NB4 (cell line): ENCODE data around the gene UGT1A7.

ENCODE experiments used
- DNase-seq: peaks from one replicate; pipeline ENCODE4 v3.0.0; 2010; ENCODE audit warnings: low read depth
- H3K4me3 ChIP-seq: one replicate; pipeline ENCODE4 v1.5.1; 2011; ENCODE audit warnings: mild to moderate bottlenecking, low read depth, low read length, moderate library complexity
- CTCF ChIP-seq: IDR thresholded peaks from one replicate; pipeline ENCODE4 v1.5.1; 2012; ENCODE audit warnings: low read depth, low read length
- MAX ChIP-seq: IDR thresholded peaks from 2 replicates; pipeline ENCODE4 v1.6.1; 2011; ENCODE audit warnings: low read depth, low read length
- MYC ChIP-seq: IDR thresholded peaks from 2 replicates; pipeline ENCODE4 v1.6.1; 2011; ENCODE audit warnings: low read depth, low read length
- POLR2A ChIP-seq: IDR thresholded peaks from 2 replicates; pipeline ENCODE4 v1.6.1; 2011; ENCODE audit warnings: mild to moderate bottlenecking; ENCODE audit not compliant: insufficient read length; ENCODE audit errors: extremely low read depth

UGT1A7 gene

GRCh38 chr2:233671290-233672161 is 10.2 kb upstream of the UGT1A7 start, which contains the start of gene UGT1A9:
Gene UGT1A9 (plus strand): TSS chr2:233671898. CDS start chr2:233671935, 37 bp downstream.
- TF ChIP-seq CTCF: no peak
- TF ChIP-seq POLR2A: no peak
- TF ChIP-seq MYC: no peak
- TF ChIP-seq MAX: no peak
- no peak for DNase-seq
- H3K4me3 ChIP-seq: no peak within 1 kb of the TSS

GRCh38 chr2:233672886-233673285 is 8.8 kb upstream of the UGT1A7 start:
- no peak for TF ChIP-seq MAX
- no peak overlapping the region for H3K4me3 ChIP-seq
- DNase-seq: no peak

GRCh38 chr2:233673896-233674295 is 7.8 kb upstream of the UGT1A7 start:
- no peak for DNase-seq
- no peak overlapping the region for H3K4me3 ChIP-seq
- TF ChIP-seq POLR2A: no peak
- TF ChIP-seq MYC: no peak
- TF ChIP-seq CTCF: no peak
- TF ChIP-seq MAX: no peak

- TF ChIP-seq CTCF (no peak), POLR2A (no peak), MAX (no peak), MYC (no peak)
- DNase-seq: no peak
- no peak overlapping the region for H3K4me3 ChIP-seq
Observed at GRCh38 chr2:233674314-233674713, 7.4 kb upstream of the UGT1A7 start.

- H3K4me3 ChIP-seq: no peak overlapping the region
- no peak for DNase-seq
- TF ChIP-seq CTCF: no peak
- no peak for TF ChIP-seq POLR2A
- TF ChIP-seq MYC: no peak
- TF ChIP-seq MAX: no peak
Observed at GRCh38 chr2:233674995-233675394, 6.7 kb upstream of the UGT1A7 start.

- H3K4me3 ChIP-seq: no peak overlapping the region
- TF ChIP-seq POLR2A: no peak
- TF ChIP-seq CTCF: no peak
- no peak for TF ChIP-seq MYC
- no peak for TF ChIP-seq MAX
- no peak for DNase-seq
Observed at GRCh38 chr2:233676046-233676445, 5.7 kb upstream of the UGT1A7 start.
